Endothelial cell of umbilical vein (primary cell): ENCODE data around the gene GLRX5.

Experiments
- CTCF ChIP-seq, 2 donors: IDR thresholded peaks; 1 replicate in 1 of 2; 2 replicates in 1 of 2; pipeline ENCODE4 v1.5.1; 2011; ENCODE audit warnings: low read length in 2 of 2, mild to moderate bottlenecking in 2 of 2, moderate library complexity in 2 of 2, control low read depth in 1 of 2, inconsistent platforms in 1 of 2, low read depth in 1 of 2; ENCODE audit not compliant: insufficient read depth in 1 of 2; ENCODE audit errors: extremely low read depth in 1 of 2
- MAX ChIP-seq: IDR thresholded peaks from 2 replicates; pipeline ENCODE4 v1.6.1; 2011; ENCODE audit not compliant: insufficient read depth, insufficient read length
- POLR2AphosphoS5 ChIP-seq: IDR thresholded peaks from 2 replicates; pipeline ENCODE4 v1.6.1; 2012; ENCODE audit warnings: low read depth, mild to moderate bottlenecking, control low read depth, low read length, moderate library complexity; ENCODE audit not compliant: insufficient read depth

GRCh38 chr14:95500201-95500681, 34.6 kb upstream of the GLRX5 start:
- TF ChIP-seq CTCF (IDR thresholded peaks at IDR 0.05; ENCODE audit: extremely low read depth in 1 of 2, insufficient read depth in 1 of 2, low read depth in 1 of 2, low read length in 2 of 2) (no peak), POLR2AphosphoS5 (no peak), MAX (no peak)
